ENCODE data around the gene H6PD. TPM values are rescaled to one million over a fixed set of nuclear protein-coding genes. Genes with fewer than 3 reads are reported as not detected.

Gene H6PD
- total RNA-seq, 1 donor from 2014 or later = 17.7 TPM

DNA sequence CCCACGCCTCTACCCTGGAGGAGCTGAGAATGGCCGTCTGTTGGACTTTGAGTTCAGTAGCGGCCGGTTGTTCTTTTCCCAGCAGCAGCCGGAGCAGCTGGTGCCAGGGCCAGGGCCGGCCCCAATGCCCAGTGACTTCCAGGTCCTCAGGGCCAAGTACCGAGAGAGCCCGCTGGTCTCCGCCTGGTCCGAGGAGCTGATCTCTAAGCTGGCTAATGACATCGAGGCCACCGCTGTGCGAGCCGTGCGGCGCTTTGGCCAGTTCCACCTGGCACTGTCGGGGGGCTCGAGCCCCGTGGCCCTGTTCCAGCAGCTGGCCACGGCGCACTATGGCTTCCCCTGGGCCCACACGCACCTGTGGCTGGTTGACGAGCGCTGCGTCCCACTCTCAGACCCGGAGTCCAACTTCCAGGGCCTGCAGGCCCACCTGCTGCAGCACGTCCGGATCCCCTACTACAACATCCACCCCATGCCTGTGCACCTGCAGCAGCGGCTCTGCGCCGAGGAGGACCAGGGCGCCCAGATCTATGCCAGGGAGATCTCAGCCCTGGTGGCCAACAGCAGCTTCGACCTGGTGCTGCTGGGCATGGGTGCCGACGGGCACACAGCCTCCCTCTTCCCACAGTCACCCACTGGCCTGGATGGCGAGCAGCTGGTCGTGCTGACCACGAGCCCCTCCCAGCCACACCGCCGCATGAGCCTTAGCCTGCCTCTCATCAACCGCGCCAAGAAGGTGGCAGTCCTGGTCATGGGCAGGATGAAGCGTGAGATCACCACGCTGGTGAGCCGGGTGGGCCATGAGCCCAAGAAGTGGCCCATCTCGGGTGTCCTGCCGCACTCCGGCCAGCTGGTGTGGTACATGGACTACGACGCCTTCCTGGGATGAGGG is 29.7 kb downstream of the H6PD start:
- Mint-ChIP-seq H3K4me1 (peaks cover 16% of the 10 kb centered on the region), H3K36me3 (ENCODE audit: low read depth) (peaks cover 28% of the 10 kb centered on the region), H3K9me3 (peaks cover 16% of the 10 kb centered on the region), H3K4me3 (no peak overlapping the region), H3K27me3 (no peaks in the 10 kb centered on the region), H3K27ac (no peak overlapping the region)
- no peak for DNase-seq
- intact Hi-C loops (cut with micrococcal nuclease) = no loop called here

DNA sequence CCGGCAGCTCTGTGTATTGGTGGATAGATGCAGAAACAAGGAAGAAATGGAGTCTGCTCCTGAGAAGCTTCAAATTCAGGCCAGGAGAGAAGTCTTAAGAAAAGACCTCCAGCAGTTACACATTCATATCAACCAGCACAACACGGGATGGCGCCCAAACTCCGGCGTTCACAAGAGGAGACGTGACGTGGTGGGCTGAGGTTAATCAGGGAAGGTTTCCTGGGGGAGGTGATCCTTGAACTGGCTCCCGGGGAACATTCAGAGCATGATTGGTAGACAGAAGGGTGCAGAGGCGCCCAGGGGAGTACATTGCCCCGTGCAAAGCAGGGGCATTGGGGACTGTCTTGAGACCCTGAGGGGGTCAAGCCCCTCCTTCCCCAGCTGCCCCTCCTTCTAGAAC is 30.5 kb downstream of the H6PD start:
- intact Hi-C loops (cut with micrococcal nuclease) = loop anchor here (5.0 kb wide), 1 partner anchor 177 kb away; no protein-coding TSS in a partner anchor
- peaks cover 10% of the 10 kb centered on the region for H3K9me3 Mint-ChIP-seq
- no peak overlapping the region for H3K4me3 Mint-ChIP-seq
- H3K4me1 Mint-ChIP-seq = peaks cover 16% of the 10 kb centered on the region
- no peaks in the 10 kb centered on the region for H3K27me3 Mint-ChIP-seq
- peaks cover 21% of the 10 kb centered on the region for H3K36me3 Mint-ChIP-seq (ENCODE audit: low read depth)
- DNase-seq = no peak
- H3K27ac Mint-ChIP-seq = no peak overlapping the region

DNA sequence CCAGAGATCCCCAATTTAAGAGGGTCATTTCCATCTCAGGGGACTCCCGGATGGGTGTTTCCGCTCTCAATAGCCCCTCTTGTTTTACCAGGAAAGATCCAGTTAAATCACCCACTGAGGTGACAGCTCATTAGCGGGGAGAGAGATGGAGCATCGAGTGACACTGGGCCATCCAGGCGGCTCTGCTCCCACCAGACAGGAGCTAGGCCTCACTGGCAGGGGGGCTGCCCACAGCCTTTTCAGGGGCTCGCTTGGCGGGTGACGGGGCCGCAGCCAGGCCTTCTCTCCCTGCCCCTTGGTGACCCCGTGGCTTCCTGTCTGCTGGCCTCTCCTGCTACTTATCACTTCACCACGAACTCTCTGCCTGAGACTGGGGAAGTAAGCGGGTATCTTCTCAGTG is 31.4 kb downstream of the H6PD start:
- H3K27me3 Mint-ChIP-seq = no peaks in the 10 kb centered on the region
- intact Hi-C loops (cut with micrococcal nuclease) = loop anchor here (2.0 to 5.0 kb wide), 2 partner anchors 27 to 176 kb away; partner anchors contain the start of gene SPSB1

DNA sequence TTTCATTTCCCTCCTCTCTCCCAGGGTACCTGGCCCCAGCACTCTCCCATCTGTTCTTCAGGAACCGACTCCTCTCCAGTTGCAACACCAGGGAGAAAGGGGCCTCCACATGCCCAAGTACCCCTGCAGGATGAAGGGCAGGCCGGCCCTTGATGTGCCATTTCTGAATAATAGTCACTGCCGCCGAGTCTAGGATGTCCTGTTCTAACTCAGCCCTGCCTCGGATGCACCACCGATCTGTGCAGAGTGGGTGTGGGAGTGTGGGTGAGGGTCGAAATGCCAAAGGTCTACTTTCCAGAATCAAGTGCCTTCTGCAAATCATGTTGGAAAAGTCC is 32.7 kb downstream of the H6PD start:
- H3K4me3 Mint-ChIP-seq = no peak overlapping the region

More for the DNA sequence above, 31.4 kb downstream of the H6PD start:
- H3K36me3 Mint-ChIP-seq (ENCODE audit: low read depth) = peaks cover 13% of the 10 kb centered on the region
- DNase-seq = no peak
- no peak overlapping the region for H3K27ac Mint-ChIP-seq
- peaks cover 2% of the 10 kb centered on the region for H3K9me3 Mint-ChIP-seq
- H3K4me1 Mint-ChIP-seq = peaks cover 13% of the 10 kb centered on the region
- H3K4me3 Mint-ChIP-seq = no peak overlapping the region

DNA sequence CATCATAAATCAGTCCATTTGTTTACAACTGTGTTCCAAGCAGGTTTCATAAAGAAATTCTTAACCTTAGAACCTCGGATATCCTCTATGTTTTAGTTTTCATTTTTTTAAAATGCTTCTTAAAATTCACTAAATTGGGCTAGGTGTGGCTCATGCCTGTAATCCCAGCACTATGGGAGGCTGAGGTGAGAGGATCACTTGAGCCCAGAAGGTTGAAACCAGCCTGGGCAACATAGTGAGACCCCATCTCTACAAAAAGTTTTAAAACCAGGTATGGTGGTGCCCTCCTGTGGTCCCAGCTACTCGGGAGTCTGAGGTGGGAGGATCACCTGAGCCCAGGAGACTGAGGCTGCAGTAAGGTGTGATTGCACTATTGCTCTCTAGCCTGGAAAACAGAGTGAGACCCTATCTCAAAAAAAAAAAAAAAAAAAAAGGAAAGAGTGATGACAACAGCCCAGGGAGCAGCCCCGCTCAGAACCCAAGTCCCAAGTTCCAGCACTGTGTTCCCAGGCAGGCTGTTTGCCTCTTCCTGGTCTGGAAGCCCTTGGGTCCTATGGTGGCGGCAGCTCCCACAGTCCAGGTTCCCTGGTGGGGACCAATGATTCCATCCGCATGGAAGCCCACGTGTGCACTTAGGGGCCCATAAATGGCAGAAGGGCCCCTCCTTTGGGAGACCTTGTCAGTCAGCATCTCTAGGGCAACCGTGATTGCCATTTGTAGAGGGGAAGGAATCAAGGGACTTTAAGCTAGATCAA is 33.4 kb downstream of the H6PD start:
- H3K27ac Mint-ChIP-seq = no peak overlapping the region
- no peaks in the 10 kb centered on the region for H3K9me3 Mint-ChIP-seq
- H3K4me3 Mint-ChIP-seq = no peak overlapping the region
- intact Hi-C loops (cut with micrococcal nuclease) = loop anchor here (1.0 to 5.0 kb wide), 4 partner anchors 25 to 223 kb away; partner anchors contain the start of gene SPSB1
- peaks cover 10% of the 10 kb centered on the region for H3K4me1 Mint-ChIP-seq
- no peaks in the 10 kb centered on the region for H3K27me3 Mint-ChIP-seq
- DNase-seq = no peak
- peaks cover 10% of the 10 kb centered on the region for H3K36me3 Mint-ChIP-seq (ENCODE audit: low read depth)

More for the DNA sequence above, 32.7 kb downstream of the H6PD start:
- intact Hi-C loops (cut with micrococcal nuclease) = loop anchor here (1.0 to 5.0 kb wide), 4 partner anchors 25 to 224 kb away; partner anchors contain the start of gene SPSB1
- peaks cover 10% of the 10 kb centered on the region for H3K4me1 Mint-ChIP-seq
- H3K9me3 Mint-ChIP-seq = no peaks in the 10 kb centered on the region
- no peak for DNase-seq
- no peak overlapping the region for H3K27ac Mint-ChIP-seq
- peaks cover 10% of the 10 kb centered on the region for H3K36me3 Mint-ChIP-seq (ENCODE audit: low read depth)
- no peaks in the 10 kb centered on the region for H3K27me3 Mint-ChIP-seq

DNA sequence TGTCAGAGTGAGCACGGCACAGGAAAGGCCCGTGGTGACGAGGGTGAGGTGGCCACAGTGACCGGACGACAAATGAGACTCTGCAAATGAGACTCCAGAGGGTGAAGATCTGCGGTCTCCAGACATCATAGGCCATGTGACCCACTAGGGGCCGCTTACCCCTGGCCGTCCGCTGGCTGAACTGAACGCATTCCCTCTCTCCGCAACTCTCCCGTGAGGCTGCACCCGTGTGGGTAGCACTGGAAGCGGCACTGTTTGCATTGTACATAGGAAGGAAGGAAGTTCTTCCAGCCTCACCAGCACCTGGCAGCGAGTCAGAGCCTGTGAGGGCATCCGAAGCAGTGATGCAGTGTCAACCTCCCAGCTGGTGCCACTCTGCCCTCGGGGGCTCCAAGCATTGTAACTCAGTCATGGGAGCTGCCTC is 34.5 kb downstream of the H6PD start:
- Mint-ChIP-seq H3K27me3 (no peaks in the 10 kb centered on the region), H3K36me3 (ENCODE audit: low read depth) (peaks cover 10% of the 10 kb centered on the region), H3K4me3 (no peak overlapping the region), H3K9me3 (no peaks in the 10 kb centered on the region), H3K27ac (no peak overlapping the region), H3K4me1 (peaks cover 10% of the 10 kb centered on the region)
- intact Hi-C loops (cut with micrococcal nuclease) = loop anchor here (5.0 kb wide), 1 partner anchor 173 kb away; no protein-coding TSS in a partner anchor
- DNase-seq = no peak

DNA sequence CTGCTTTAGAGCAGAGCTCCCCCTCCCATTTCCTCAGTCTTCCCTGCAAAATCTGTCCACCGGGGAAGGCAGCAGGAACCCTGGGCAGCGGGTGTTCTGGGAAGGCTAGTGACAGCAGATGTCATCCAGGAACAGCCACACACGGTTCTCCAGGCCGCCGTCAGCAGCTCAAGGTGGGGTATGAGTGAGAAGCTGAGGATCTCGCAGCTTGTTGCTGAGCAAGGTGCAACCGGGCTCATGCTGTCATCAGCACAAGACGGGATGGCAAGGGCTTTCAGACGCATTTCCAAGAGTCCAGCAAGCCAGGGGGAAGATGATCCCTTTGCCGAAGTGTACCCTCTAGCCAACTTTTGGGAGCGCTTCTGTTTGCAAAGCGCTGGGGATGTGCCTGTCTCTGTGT is 35.1 kb downstream of the H6PD start:
- no peak for DNase-seq
- Mint-ChIP-seq H3K9me3 (no peaks in the 10 kb centered on the region), H3K4me3 (no peak overlapping the region), H3K36me3 (ENCODE audit: low read depth) (peaks cover 8% of the 10 kb centered on the region), H3K4me1 (peaks cover 10% of the 10 kb centered on the region), H3K27ac (peak overlapping the region; percentile 11), H3K27me3 (no peaks in the 10 kb centered on the region)
- intact Hi-C loops (cut with micrococcal nuclease) = loop anchor here (5.0 kb wide), 1 partner anchor 173 kb away; no protein-coding TSS in a partner anchor

DNA sequence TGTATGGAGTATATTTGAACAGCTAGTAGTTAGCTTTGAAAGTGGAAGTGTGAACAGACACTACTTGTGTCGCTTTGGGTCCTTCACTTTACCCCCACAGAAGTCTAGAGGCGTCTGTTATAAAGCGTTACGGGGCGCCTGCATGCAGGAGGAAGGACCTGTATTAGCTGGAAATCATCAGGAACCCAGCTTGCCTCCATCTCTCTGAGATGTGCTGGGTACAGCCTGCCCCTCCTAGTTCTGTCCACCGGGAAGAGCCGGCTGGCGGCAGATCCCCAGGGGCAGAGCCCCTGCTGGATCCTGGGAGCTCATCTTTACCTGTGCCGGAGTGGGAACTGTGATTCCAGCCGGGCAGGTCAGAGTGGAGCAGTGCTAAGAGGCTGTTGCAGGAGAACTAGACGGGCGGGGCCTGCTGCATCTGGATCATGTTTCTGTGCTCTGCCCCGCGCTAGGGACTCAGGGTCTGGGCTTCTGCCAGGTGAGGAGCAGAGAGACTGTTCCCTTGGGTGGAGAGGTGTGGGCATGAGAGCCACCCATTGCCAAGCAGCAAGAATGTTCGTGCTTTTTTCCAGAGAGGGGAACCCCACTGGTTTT is 35.8 kb downstream of the H6PD start:
- Mint-ChIP-seq H3K36me3 (ENCODE audit: low read depth) (peaks cover 5% of the 10 kb centered on the region), H3K4me1 (peaks cover 16% of the 10 kb centered on the region), H3K27me3 (no peaks in the 10 kb centered on the region), H3K27ac (no peak overlapping the region), H3K4me3 (no peak overlapping the region), H3K9me3 (no peaks in the 10 kb centered on the region)
- DNase-seq = no peak
- intact Hi-C loops (cut with micrococcal nuclease) = no loop called here

DNA sequence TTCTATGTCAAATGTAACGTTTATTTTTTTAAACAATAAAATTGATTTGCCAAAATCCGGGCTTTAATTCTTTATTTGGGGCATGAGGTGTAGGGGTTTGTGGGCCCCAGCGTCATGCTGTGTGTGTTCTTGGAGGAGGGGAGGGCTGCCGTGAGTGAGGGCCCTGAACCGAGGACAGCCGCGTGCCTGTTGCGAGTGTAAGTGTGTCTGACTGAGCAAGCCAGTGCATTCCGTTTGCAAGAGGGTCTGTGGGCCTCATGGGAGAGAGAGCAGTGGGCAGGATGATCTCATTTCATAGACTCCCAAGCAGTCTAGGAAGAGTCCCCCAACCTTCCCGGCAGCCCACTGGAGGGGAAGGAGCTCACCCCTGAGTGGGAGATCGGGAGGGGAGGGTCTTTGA is 36.7 kb downstream of the H6PD start:
- H3K4me1 Mint-ChIP-seq = peaks cover 22% of the 10 kb centered on the region
- H3K4me3 Mint-ChIP-seq = no peak overlapping the region
- peaks cover 1% of the 10 kb centered on the region for H3K36me3 Mint-ChIP-seq (ENCODE audit: low read depth)
- no peak for DNase-seq
- no peak overlapping the region for H3K27ac Mint-ChIP-seq
- intact Hi-C loops (cut with micrococcal nuclease) = no loop called here
- no peaks in the 10 kb centered on the region for H3K9me3 Mint-ChIP-seq
- H3K27me3 Mint-ChIP-seq = no peaks in the 10 kb centered on the region

DNA sequence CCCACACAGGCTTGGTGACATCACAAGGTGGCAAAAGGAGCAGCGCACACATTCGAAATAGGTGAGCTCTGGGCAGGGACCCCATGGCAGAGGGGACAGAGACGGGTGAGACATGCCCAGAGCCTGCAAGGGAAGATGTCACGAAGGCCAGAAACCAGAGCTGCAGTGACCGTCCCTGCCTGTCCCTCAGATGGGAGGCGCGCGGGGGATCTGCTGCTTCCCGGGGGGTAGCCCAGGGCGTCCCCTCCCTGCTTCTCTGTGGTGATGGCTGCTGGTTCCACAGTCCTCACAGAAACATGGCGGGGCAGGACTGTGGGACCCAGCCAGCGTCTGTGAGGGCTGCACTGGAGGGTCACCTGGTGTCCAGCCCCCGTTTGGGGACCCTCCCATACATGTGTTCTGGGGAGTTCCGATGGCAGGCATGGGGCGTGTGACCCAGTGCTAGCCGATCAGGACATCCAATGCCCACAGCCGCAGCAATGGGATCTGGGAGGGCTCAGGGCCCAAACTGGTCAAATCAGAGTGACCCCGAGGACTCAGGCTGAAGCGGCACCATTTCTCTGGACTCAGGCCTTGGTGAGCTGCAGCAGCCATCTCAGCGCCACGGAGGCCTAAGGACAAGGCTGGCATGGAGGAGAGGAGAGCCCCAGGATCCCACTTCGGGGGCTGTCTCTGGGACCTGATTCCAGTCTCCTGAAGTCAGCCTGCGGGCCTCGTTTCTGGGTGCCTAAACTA is 37.5 kb downstream of the H6PD start:
- intact Hi-C loops (cut with micrococcal nuclease) = no loop called here
- Mint-ChIP-seq H3K4me3 (no peak overlapping the region), H3K4me1 (peaks cover 19% of the 10 kb centered on the region), H3K27me3 (no peaks in the 10 kb centered on the region), H3K36me3 (ENCODE audit: low read depth) (peaks cover 1% of the 10 kb centered on the region), H3K27ac (no peak overlapping the region), H3K9me3 (no peaks in the 10 kb centered on the region)
- no peak for DNase-seq

DNA sequence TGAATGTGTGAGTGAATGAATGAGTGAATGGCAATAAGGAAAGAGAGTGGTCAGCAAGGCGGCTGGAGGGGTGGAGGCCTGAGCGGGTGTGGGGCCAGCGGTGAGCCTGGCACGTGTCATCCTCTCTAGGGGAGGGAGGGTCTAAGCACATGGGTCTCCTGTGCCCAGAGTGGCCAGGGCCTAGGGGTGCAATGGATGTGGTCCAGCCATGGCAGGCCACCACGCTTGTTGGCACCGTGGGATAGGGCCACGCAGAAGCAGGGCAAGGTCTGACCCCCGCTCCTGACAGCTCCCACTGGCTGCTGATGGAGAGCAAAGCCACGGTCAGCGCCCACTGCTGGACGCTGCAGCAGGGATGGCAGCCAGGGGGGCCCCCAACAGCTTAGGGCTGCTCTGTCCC is 38.6 kb downstream of the H6PD start:
- DNase-seq = no peak
- Mint-ChIP-seq H3K4me3 (no peak overlapping the region), H3K27me3 (no peaks in the 10 kb centered on the region), H3K36me3 (ENCODE audit: low read depth) (peaks cover 1% of the 10 kb centered on the region), H3K27ac (no peak overlapping the region), H3K4me1 (peaks cover 15% of the 10 kb centered on the region), H3K9me3 (no peaks in the 10 kb centered on the region)
- intact Hi-C loops (cut with micrococcal nuclease) = no loop called here

DNA sequence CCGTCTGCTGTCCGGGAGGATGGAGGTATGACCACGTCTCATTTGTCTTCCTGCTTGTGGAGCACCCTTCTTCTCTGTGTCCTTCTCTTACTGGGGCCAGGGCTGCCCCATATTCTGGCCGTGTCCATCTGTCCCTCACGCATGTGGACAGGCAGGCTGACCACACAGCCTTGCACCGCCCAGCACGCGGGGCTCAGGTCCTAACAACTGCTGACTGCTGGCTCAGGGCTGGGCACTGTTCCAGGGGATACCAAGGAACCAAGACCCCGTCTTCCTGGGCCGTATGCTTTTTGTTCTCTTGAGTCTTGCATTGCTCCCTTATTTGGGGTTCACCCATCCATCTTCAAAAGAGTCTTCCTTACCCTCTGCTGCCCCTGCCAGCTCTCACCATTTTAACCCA is 40.6 kb downstream of the H6PD start:
- intact Hi-C loops (cut with micrococcal nuclease) = loop anchor here (2.0 kb wide), 1 partner anchor 18 kb away; the partner anchor contains the start of gene SPSB1
- Mint-ChIP-seq H3K9me3 (no peaks in the 10 kb centered on the region), H3K4me1 (peaks cover 27% of the 10 kb centered on the region), H3K4me3 (peak overlapping the region; percentile 20), H3K27me3 (no peaks in the 10 kb centered on the region), H3K27ac (peak overlapping the region; percentile 2), H3K36me3 (ENCODE audit: low read depth) (no peaks in the 10 kb centered on the region)
- DNase-seq = no peak

DNA sequence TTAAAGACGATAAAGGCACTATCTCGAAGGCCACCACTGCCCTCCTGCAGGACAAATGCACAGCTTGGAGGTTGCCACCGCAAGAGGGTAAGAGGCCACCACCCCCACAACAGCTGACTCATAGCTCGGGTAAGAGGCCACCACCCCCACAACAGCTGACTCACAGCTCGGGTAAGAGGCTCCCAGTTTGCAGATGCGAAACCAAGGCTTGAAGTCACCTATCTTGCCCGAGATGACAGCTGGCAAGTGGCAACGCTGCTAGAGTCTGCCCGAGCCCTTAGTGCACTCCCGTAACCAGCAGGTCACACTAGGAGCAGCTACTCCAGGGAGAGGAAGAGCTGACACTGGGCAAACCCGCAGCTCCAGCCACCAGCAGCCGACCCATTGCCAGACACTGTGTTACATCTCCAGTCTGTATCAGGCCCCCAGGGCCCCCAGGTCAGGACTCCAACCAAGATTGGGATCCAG is 41.0 kb downstream of the H6PD start:
- Mint-ChIP-seq H3K4me3 (peak overlapping the region; percentile 20), H3K4me1 (peaks cover 31% of the 10 kb centered on the region), H3K27ac (peak overlapping the region; percentile 2), H3K27me3 (no peaks in the 10 kb centered on the region), H3K9me3 (no peaks in the 10 kb centered on the region), H3K36me3 (ENCODE audit: low read depth) (no peaks in the 10 kb centered on the region)
- intact Hi-C loops (cut with micrococcal nuclease) = loop anchor here (2.0 kb wide), 1 partner anchor 17 kb away; the partner anchor contains the start of gene SPSB1
- peak; percentile 86 for DNase-seq
